ENCODE data around the gene SMOC2. TPM values are rescaled to one million over a fixed set of nuclear protein-coding genes. Genes with fewer than 3 reads are reported as not detected.

The SMOC2 gene
- total RNA-seq, 2 donors from 2014 or later, result 17.8 to 167 TPM

DNA sequence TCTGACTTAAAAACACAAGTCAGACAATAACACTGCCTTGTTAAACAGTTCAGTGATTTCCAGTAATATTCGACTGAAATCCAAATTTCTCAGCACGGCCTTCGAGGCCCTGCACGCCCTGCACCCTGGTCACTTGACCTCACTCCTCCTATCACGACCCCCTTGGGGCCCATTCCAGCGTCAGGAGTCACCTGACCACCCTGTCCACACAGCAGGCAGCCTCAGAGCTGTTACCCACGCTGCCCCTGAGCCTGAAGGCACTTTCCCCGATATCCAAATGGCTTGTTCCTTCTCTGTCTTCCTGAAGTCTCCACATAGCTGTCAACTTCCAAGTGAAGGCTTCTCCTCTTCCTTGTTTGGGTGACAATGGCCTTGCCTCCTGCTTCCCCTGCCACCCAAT is 33.1 kb upstream of the SMOC2 start:
- TF ChIP-seq CTCF (IDR thresholded peaks at IDR 0.05), result no peak
- no peak for TF ChIP-seq POLR2AphosphoS5 (IDR thresholded peaks at IDR 0.05)
- no peak for TF ChIP-seq POLR2A (IDR thresholded peaks at IDR 0.05)
- no peak for DNase-seq (ENCODE audit: low spot score)
- 79% methylated on average over 8 of the region's 8 CpGs for WGBS
- intact Hi-C loops (cut with DNase I), result no loop called here
- H3K27me3 ChIP-seq (replicated peaks; ENCODE audit: insufficient read depth), result no peaks in the 10 kb centered on the region
- no peaks in the 10 kb centered on the region for H3K36me3 ChIP-seq
- no peak overlapping the region for H3K4me3 ChIP-seq
- H3K9me3 ChIP-seq, result no peaks in the 10 kb centered on the region
- no peak overlapping the region for H3K27ac ChIP-seq
- no peaks in the 10 kb centered on the region for H3K4me1 ChIP-seq (replicated peaks)

GRCh38 chr6:168408504-168409136 is 32.4 kb upstream of the SMOC2 start:
- Histone ChIP-seq H3K4me3 (no peak overlapping the region), H3K4me1 (replicated peaks) (no peaks in the 10 kb centered on the region), H3K27me3 (replicated peaks; ENCODE audit: insufficient read depth) (no peaks in the 10 kb centered on the region), H3K36me3 (no peaks in the 10 kb centered on the region), H3K9me3 (no peaks in the 10 kb centered on the region), H3K27ac (no peak overlapping the region)
- DNase-seq (ENCODE audit: low spot score), result no peak
- intact Hi-C loops (cut with DNase I), result no loop called here
- WGBS, result 90% methylated on average over 13 of the region's 13 CpGs
- no peak for TF ChIP-seq CTCF (IDR thresholded peaks at IDR 0.05)
- TF ChIP-seq POLR2AphosphoS5 (IDR thresholded peaks at IDR 0.05), result no peak
- TF ChIP-seq POLR2A (IDR thresholded peaks at IDR 0.05), result no peak

GRCh38 chr6:168410035-168410434 is 30.9 kb upstream of the SMOC2 start:
- WGBS, result 85% methylated on average over 8 of the region's 8 CpGs
- no peak for TF ChIP-seq CTCF (IDR thresholded peaks at IDR 0.05)
- TF ChIP-seq POLR2AphosphoS5 (IDR thresholded peaks at IDR 0.05), result no peak
- no peak for TF ChIP-seq POLR2A (IDR thresholded peaks at IDR 0.05)
- H3K27ac ChIP-seq, result no peak overlapping the region

GRCh38 chr6:168410554-168411011 is 30.4 kb upstream of the SMOC2 start:
- TF ChIP-seq POLR2A (IDR thresholded peaks at IDR 0.05) (no peak), CTCF (IDR thresholded peaks at IDR 0.05) (no peak), POLR2AphosphoS5 (IDR thresholded peaks at IDR 0.05) (no peak)
- DNase-seq (ENCODE audit: low spot score), result no peak
- WGBS, result 66% methylated on average over 17 of the region's 19 CpGs
- H3K9me3 ChIP-seq, result no peaks in the 10 kb centered on the region
- no peak overlapping the region for H3K4me3 ChIP-seq
- no peaks in the 10 kb centered on the region for H3K27me3 ChIP-seq (replicated peaks; ENCODE audit: insufficient read depth)
- H3K36me3 ChIP-seq, result no peaks in the 10 kb centered on the region
- peaks cover 4% of the 10 kb centered on the region for H3K4me1 ChIP-seq (replicated peaks)
- no peak overlapping the region for H3K27ac ChIP-seq
- intact Hi-C loops (cut with DNase I), result no loop called here

More at GRCh38 chr6:168410035-168410434, 30.9 kb upstream of the SMOC2 start:
- Histone ChIP-seq H3K36me3 (no peaks in the 10 kb centered on the region), H3K27me3 (replicated peaks; ENCODE audit: insufficient read depth) (no peaks in the 10 kb centered on the region), H3K4me3 (no peak overlapping the region), H3K4me1 (replicated peaks) (peaks cover 4% of the 10 kb centered on the region), H3K9me3 (no peaks in the 10 kb centered on the region)
- intact Hi-C loops (cut with DNase I), result no loop called here
- no peak for DNase-seq (ENCODE audit: low spot score)

DNA sequence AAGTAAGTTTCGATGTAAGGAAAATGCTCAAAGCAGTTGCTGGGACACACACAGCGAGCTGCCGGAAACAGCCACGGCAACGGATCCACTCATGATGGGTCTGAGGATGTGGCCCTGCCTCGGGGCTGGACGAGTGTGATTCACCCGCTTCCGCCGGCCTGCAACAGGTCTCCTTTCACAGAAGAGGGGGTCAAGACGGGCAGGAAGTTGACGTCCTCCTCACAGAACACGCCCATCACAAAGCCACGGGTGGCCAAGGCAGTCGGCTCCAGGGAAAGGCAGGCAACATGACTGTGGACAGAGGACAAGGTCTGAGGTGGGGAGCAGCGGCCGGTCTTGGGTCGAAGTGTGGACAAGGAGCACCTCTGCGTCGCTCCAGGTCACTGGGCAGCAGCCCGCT is 29.9 kb upstream of the SMOC2 start:
- intact Hi-C loops (cut with DNase I), result no loop called here
- Histone ChIP-seq H3K27ac (no peak overlapping the region), H3K4me3 (no peak overlapping the region), H3K9me3 (no peaks in the 10 kb centered on the region), H3K4me1 (replicated peaks) (peaks cover 4% of the 10 kb centered on the region), H3K36me3 (no peaks in the 10 kb centered on the region), H3K27me3 (replicated peaks; ENCODE audit: insufficient read depth) (no peaks in the 10 kb centered on the region)
- TF ChIP-seq POLR2AphosphoS5 (IDR thresholded peaks at IDR 0.05) (no peak), POLR2A (IDR thresholded peaks at IDR 0.05) (no peak), CTCF (IDR thresholded peaks at IDR 0.05) (no peak)
- WGBS, result 87% methylated on average over 18 of the region's 21 CpGs
- no peak for DNase-seq (ENCODE audit: low spot score)

All from prostate gland (tissue), 2 donors.